Heart left ventricle (tissue), 13 donors: Measurements from ENCODE around the gene HAX1.

Experiments
- POLR2A ChIP-seq, 2 donors: fragments of 450-650 bp; IDR thresholded peaks; one replicate each; pipeline ENCODE4 v1.6.1; 2017; ENCODE audit warnings: antibody characterized with exemption in 2 of 2, mild to moderate bottlenecking in 2 of 2, moderate library complexity in 2 of 2
- TF ChIP-seq, protein P1 (sequence below), 12 donors: fragments of 200-600 bp; sonication (generic) in 4 of 12; IDR thresholded peaks; one replicate each; pipeline versions ENCODE4 v1.5.0 to v1.8.0; 2018 to 2022; ENCODE audit warnings: antibody characterized with exemption in 12 of 12, mild to moderate bottlenecking in 5 of 12
- donor health status: ischemic (EF 13 %, LVEDD 7.1; RV severe dilation, severe dysfunction).
- donor health status: DM: no; HTN: yes; CAD: no.
- donor health status: DM: no; HTN: no; CAD: no.
- donor health status: ischemic (EF 25% LVEDD 6.9; RV normal size, moderate dysfunction).
- donor health status: ischemic (EF 25% LVEDD 5.7; RV mildly dilated, moderate dysfunction).
- donor health status: ischemic (EF 35%, LVEDD 5.7; RV mildly dilated, moderate dysfunction).
- donor health status: nonischemic (EF 11% LVEDD 7.7; RV severe dilation, severe dysfunction).
- donor health status: DM: yes; HTN: yes; CAD: no.
- donor health status: PGD.
- donor health status: ischemic (EF 29% LVEDD 5.4; RV normal size, mild dysfunction).
- donor health status: nonischemic (EF 23%, LVEDD 6.1; RV moderate dilation, normal function).

GRCh38 chr1:154265586-154265985 lies 6.8 kb upstream of the HAX1 start:
- TF ChIP-seq, protein P1, sequence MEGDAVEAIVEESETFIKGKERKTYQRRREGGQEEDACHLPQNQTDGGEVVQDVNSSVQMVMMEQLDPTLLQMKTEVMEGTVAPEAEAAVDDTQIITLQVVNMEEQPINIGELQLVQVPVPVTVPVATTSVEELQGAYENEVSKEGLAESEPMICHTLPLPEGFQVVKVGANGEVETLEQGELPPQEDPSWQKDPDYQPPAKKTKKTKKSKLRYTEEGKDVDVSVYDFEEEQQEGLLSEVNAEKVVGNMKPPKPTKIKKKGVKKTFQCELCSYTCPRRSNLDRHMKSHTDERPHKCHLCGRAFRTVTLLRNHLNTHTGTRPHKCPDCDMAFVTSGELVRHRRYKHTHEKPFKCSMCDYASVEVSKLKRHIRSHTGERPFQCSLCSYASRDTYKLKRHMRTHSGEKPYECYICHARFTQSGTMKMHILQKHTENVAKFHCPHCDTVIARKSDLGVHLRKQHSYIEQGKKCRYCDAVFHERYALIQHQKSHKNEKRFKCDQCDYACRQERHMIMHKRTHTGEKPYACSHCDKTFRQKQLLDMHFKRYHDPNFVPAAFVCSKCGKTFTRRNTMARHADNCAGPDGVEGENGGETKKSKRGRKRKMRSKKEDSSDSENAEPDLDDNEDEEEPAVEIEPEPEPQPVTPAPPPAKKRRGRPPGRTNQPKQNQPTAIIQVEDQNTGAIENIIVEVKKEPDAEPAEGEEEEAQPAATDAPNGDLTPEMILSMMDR (IDR thresholded peaks at IDR 0.05) = no peak
- TF ChIP-seq POLR2A (IDR thresholded peaks at IDR 0.05) = no peak
